ENCODE data around the gene CRIM1.

- TF ChIP-seq CTCF (IDR thresholded peaks at IDR 0.05) (no peak), POLR2A (IDR thresholded peaks at IDR 0.05) (no peak)
These were observed 26.3 kb upstream of the CRIM1 start for GRCh38 chr2:36329251-36329650.
